GM21381 (cell line): ENCODE data around the gene PEDS1.
"Not testable (repeated sequence)": the region's sequence is repeated elsewhere in the genome, so short reads cannot be mapped to it uniquely, and the experiment has no call there.

Experiments used
- ATAC-seq: cut with Tn5 transposase; IDR thresholded peaks from one replicate; pipeline ENCODE4 v1.9.1; 2021; ENCODE audit warnings: mild to moderate bottlenecking, moderate library complexity; ENCODE audit not compliant: unreplicated experiment

PEDS1 gene

GRCh38 chr20:50163570-50164317 is 10.2 kb upstream of the PEDS1 start:
- no peak for ATAC-seq

- ATAC-seq, result not testable (repeated sequence)
These were observed 8.0 kb upstream of the PEDS1 start for GRCh38 chr20:50161494-50161893.

- no peak for ATAC-seq
These were observed 397 bp downstream of the PEDS1 start for GRCh38 chr20:50153153-50153499.

GRCh38 chr20:50152394-50153152 is 950 bp downstream of the PEDS1 start:
- no peak for ATAC-seq

- no peak for ATAC-seq
These were observed 2.3 kb downstream of the PEDS1 start for GRCh38 chr20:50151034-50151743.

- ATAC-seq, result no peak
These were observed 3.9 kb downstream of the PEDS1 start for GRCh38 chr20:50149481-50150254.

GRCh38 chr20:50146732-50147662 is 6.5 kb downstream of the PEDS1 start:
- ATAC-seq, result no peak

- ATAC-seq, result no peak
These were observed 7.3 kb downstream of the PEDS1 start for GRCh38 chr20:50146214-50146613.

GRCh38 chr20:50145566-50145965 is 8.0 kb downstream of the PEDS1 start:
- no peak for ATAC-seq

GRCh38 chr20:50144362-50144761 is 9.2 kb downstream of the PEDS1 start:
- ATAC-seq, result no peak

- no peak for ATAC-seq
These were observed 10.7 kb downstream of the PEDS1 start for GRCh38 chr20:50142812-50143211.

- ATAC-seq, result no peak
These were observed 11.5 kb downstream of the PEDS1 start for GRCh38 chr20:50141811-50142561.

GRCh38 chr20:50141018-50141675 is 12.4 kb downstream of the PEDS1 start:
- no peak for ATAC-seq

- ATAC-seq, result no peak
These were observed 13.1 kb downstream of the PEDS1 start for GRCh38 chr20:50140339-50140859.

GRCh38 chr20:50138479-50139393 is 14.8 kb downstream of the PEDS1 start:
- no peak for ATAC-seq

- ATAC-seq, result no peak
These were observed 15.4 kb downstream of the PEDS1 start for GRCh38 chr20:50138120-50138478.

GRCh38 chr20:50137702-50138101 is 15.8 kb downstream of the PEDS1 start:
- not testable (repeated sequence) for ATAC-seq
